Activated CD4-positive, alpha-beta T cell treated with anti-CD3 and anti-CD28 coated beads, Interleukin-2, amount 10 ng/mL, durations not matched to agents 24 days and 14 days (primary cell): ENCODE results near the gene TMX4. TPM values are rescaled to one million over a fixed set of nuclear protein-coding genes. Genes with fewer than 3 reads are reported as not detected.

Source experiments
- DNase-seq: peaks from one replicate; pipeline ENCODE4 v3.0.0; 2022
- H3K27ac Mint-ChIP-seq: one replicate; pipeline ENCODE4 v1.8.0; 2022; ENCODE audit warnings: mild to moderate bottlenecking, mixed read lengths
- H3K27me3 Mint-ChIP-seq: one replicate; pipeline ENCODE4 v1.8.0; 2022; ENCODE audit warnings: mixed read lengths
- H3K36me3 Mint-ChIP-seq: one replicate; pipeline ENCODE4 v1.8.0; 2022; ENCODE audit warnings: low read depth, mild to moderate bottlenecking, mixed read lengths
- H3K4me1 Mint-ChIP-seq: one replicate; pipeline ENCODE4 v1.8.0; 2021; ENCODE audit warnings: mixed read lengths
- H3K4me3 Mint-ChIP-seq: one replicate; pipeline ENCODE4 v1.8.0; 2022; ENCODE audit warnings: mild to moderate bottlenecking, moderate library complexity, mixed read lengths
- H3K9me3 Mint-ChIP-seq: one replicate; pipeline ENCODE4 v1.8.0; 2021; ENCODE audit warnings: mixed read lengths
- intact Hi-C: fragments of 100-400 bp; cut with micrococcal nuclease; formaldehyde crosslinking; loops from one replicate; pipeline ENCODE4 v1.15.1; 2023
- total RNA-seq: library from RNA; stranded (reverse); gene quantifications from 2 replicates; pipeline ENCODE4 v1.2.3, GENCODE V29; 2022

TMX4 gene
- total RNA-seq, 1 donor from 2014 or later = 27.2 TPM

DNA sequence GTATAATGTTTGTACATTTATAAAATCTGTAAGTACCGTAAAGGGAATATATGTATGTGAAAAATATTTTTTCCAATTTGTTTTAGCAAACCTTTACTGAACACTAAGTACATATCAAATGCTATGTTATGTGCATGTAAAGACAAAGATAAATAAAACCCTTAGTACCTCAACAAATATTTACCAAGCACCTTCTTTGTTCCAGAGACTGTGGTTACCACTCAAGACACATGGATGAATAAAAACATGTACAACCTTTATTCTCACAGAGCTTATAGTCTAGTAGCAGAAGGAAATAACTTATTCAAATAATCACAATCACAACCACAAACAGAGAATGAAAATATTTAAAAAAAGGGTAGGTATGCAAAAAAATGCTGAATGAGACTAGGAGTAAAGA is 17.5 kb downstream of the TMX4 start:
- Mint-ChIP-seq H3K27me3 (no peaks in the 10 kb centered on the region), H3K4me3 (no peak overlapping the region), H3K9me3 (no peaks in the 10 kb centered on the region), H3K36me3 (peaks cover 16% of the 10 kb centered on the region), H3K4me1 (no peaks in the 10 kb centered on the region), H3K27ac (no peak overlapping the region)
- intact Hi-C loops = no loop called here
- no peak for DNase-seq

DNA sequence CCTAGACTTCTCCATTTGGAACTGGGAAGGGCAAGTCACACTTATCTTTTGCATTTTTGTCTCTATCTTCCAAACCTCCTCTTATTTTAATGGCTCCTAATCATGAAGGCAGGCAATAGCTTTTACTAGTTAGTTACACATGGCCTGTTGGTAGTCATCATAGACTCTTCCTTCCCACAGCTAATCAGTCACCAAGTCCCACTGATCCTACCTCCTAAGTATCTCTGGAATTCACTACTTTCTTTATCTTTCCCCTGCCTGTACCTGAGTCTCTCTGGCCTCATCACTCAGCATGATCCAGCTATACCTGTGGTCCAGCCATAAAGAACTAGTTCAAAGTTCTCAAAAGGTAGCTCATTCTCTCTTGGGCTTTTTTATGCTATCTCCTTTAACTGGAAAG is 18.8 kb downstream of the TMX4 start:
- H3K9me3 Mint-ChIP-seq = no peaks in the 10 kb centered on the region
- no peak for DNase-seq
- H3K36me3 Mint-ChIP-seq = peaks cover 16% of the 10 kb centered on the region
- intact Hi-C loops = no loop called here
- no peak overlapping the region for H3K4me3 Mint-ChIP-seq
- H3K4me1 Mint-ChIP-seq = no peaks in the 10 kb centered on the region
- no peak overlapping the region for H3K27ac Mint-ChIP-seq
- H3K27me3 Mint-ChIP-seq = no peaks in the 10 kb centered on the region

- no peak overlapping the region for H3K4me3 Mint-ChIP-seq
- peaks cover 10% of the 10 kb centered on the region for H3K9me3 Mint-ChIP-seq
- no peaks in the 10 kb centered on the region for H3K27me3 Mint-ChIP-seq
- peaks cover 37% of the 10 kb centered on the region for H3K36me3 Mint-ChIP-seq
- intact Hi-C loops = loop anchor here (2.0 kb wide), 1 partner anchor 22 kb away; the partner anchor contains the start of gene TMX4
- H3K4me1 Mint-ChIP-seq = no peaks in the 10 kb centered on the region
- no peak for DNase-seq
- no peak overlapping the region for H3K27ac Mint-ChIP-seq
Measured at GRCh38 chr20:7996898-7997297, 22.7 kb downstream of the TMX4 start.

DNA sequence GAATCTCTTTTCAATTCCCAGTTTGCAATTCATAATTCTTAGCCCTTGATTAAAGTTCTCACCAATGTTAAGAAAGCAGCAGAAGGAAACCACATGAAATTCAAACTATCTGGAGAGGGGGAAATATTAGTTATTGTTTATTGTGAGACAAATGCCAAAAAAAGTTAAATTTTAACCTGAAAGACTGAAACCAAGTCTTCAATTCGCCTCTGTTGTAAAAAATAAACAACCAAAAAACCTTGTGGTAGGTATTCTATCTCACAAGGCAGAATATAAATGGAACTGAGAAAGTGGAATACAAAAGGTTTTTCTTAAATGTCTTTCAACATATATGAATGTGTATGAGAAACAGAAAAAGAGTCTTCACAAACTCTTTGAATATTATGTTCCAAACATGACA is 24.8 kb downstream of the TMX4 start:
- Mint-ChIP-seq H3K27ac (no peak overlapping the region), H3K4me1 (no peaks in the 10 kb centered on the region), H3K36me3 (peaks cover 26% of the 10 kb centered on the region), H3K4me3 (no peak overlapping the region), H3K27me3 (no peaks in the 10 kb centered on the region), H3K9me3 (peaks cover 10% of the 10 kb centered on the region)
- DNase-seq = no peak
- intact Hi-C loops = no loop called here

- H3K27ac Mint-ChIP-seq = no peak overlapping the region
- DNase-seq = no peak
- peaks cover 26% of the 10 kb centered on the region for H3K36me3 Mint-ChIP-seq
- no peaks in the 10 kb centered on the region for H3K4me1 Mint-ChIP-seq
- intact Hi-C loops = no loop called here
- no peak overlapping the region for H3K4me3 Mint-ChIP-seq
- H3K9me3 Mint-ChIP-seq = peaks cover 10% of the 10 kb centered on the region
- no peaks in the 10 kb centered on the region for H3K27me3 Mint-ChIP-seq
Measured at GRCh38 chr20:7993703-7994102, 25.9 kb downstream of the TMX4 start.

DNA sequence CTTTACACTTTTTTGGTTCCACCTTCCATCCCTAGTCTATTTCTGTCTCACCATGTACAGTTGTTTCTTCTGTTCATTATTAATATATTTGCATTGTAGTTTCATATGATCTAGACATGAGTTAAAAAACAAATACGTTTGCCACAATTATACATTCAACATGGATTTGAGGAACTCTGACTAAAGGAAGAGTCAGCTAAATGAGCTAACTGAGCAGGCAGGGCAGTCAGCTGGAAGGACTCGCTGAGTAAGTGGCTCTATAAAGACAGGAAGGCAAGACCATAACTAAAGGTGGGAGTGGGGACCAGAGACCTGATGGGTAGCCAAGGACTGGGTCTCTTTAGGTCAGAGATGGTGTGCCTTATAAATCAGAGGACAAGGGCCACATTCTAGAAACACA is 26.3 kb downstream of the TMX4 start:
- Mint-ChIP-seq H3K4me3 (no peak overlapping the region), H3K4me1 (no peaks in the 10 kb centered on the region), H3K9me3 (peaks cover 10% of the 10 kb centered on the region), H3K27me3 (no peaks in the 10 kb centered on the region), H3K27ac (no peak overlapping the region), H3K36me3 (peaks cover 26% of the 10 kb centered on the region)
- intact Hi-C loops = no loop called here
- no peak for DNase-seq

- peaks cover 10% of the 10 kb centered on the region for H3K9me3 Mint-ChIP-seq
- no peak overlapping the region for H3K4me3 Mint-ChIP-seq
- H3K27me3 Mint-ChIP-seq = no peaks in the 10 kb centered on the region
- no peak for DNase-seq
- H3K36me3 Mint-ChIP-seq = peaks cover 23% of the 10 kb centered on the region
- no peaks in the 10 kb centered on the region for H3K4me1 Mint-ChIP-seq
- H3K27ac Mint-ChIP-seq = no peak overlapping the region
- intact Hi-C loops = no loop called here
Measured at GRCh38 chr20:7990385-7990784, 29.2 kb downstream of the TMX4 start.

- Mint-ChIP-seq H3K36me3 (peaks cover 14% of the 10 kb centered on the region), H3K9me3 (peaks cover 7% of the 10 kb centered on the region), H3K27me3 (no peaks in the 10 kb centered on the region), H3K27ac (no peak overlapping the region), H3K4me1 (no peaks in the 10 kb centered on the region), H3K4me3 (no peak overlapping the region)
- no peak for DNase-seq
- intact Hi-C loops = no loop called here
Measured at GRCh38 chr20:7989379-7989778, 30.2 kb downstream of the TMX4 start.

DNA sequence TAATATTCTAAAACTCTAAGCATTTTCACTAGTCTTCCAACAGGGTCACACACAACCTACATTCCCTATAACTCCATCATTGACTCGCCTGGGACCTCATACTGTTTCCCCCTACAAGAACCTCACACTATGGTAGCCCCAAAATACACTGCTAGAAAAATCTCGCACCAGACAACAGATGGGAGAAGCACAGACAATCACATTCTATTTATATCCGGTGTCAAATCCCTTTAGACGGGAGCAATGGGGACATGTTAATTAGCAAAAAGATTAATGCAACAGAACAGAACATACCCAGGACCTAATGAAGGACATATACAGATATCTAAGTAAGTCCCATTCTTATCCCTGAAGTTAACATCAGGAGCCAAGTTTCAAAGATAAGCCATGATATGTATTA is 33.6 kb downstream of the TMX4 start:
- DNase-seq = no peak
- no peaks in the 10 kb centered on the region for H3K27me3 Mint-ChIP-seq
- H3K4me1 Mint-ChIP-seq = peaks cover 1% of the 10 kb centered on the region
- H3K4me3 Mint-ChIP-seq = no peak overlapping the region
- H3K9me3 Mint-ChIP-seq = no peaks in the 10 kb centered on the region
- H3K36me3 Mint-ChIP-seq = peaks cover 9% of the 10 kb centered on the region
- no peak overlapping the region for H3K27ac Mint-ChIP-seq
- intact Hi-C loops = no loop called here

DNA sequence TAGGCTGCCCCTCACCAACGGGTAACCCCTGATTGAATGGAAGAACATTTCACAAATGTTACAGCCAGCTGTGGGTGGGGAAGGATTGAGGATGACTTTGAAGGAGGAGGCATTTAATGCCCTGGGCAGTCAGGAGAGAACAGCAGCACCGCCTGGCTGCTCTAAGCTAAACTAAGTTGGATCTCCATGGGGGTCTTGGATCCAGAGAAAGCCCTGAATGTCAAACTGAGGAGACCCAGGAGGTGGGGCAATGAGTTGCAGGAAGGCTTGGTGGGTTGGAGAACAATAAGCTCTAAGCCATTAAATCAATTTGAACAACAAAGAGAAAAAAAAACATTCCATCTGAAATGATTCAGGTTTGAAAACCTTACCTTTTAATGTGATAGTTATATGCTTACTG is 35.4 kb downstream of the TMX4 start:
- H3K27me3 Mint-ChIP-seq = no peaks in the 10 kb centered on the region
- no peak overlapping the region for H3K4me3 Mint-ChIP-seq
- H3K4me1 Mint-ChIP-seq = peaks cover 9% of the 10 kb centered on the region
- DNase-seq = no peak
- peaks cover 12% of the 10 kb centered on the region for H3K36me3 Mint-ChIP-seq
- intact Hi-C loops = no loop called here
- no peaks in the 10 kb centered on the region for H3K9me3 Mint-ChIP-seq
- no peak overlapping the region for H3K27ac Mint-ChIP-seq

DNA sequence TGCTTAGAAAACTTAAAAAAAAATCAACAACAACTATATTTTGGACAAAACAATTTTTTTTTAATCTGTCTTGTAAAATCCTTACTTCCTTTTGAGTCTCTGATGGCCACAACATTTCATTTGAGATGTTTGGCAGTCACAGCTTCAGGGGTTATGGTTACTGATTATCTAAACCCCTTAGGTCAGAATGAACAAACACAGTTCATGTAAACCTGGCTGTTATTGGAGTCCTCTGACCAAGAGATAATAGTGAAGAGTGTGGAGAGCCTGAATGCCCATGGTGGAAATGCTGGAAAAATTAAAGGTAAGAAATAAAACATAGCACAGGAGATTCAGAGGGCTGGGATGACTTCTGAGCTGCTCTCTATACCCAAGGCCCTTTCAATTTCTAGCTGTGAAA is 38.2 kb downstream of the TMX4 start:
- DNase-seq = no peak
- no peaks in the 10 kb centered on the region for H3K27me3 Mint-ChIP-seq
- H3K36me3 Mint-ChIP-seq = peaks cover 11% of the 10 kb centered on the region
- no peak overlapping the region for H3K27ac Mint-ChIP-seq
- intact Hi-C loops = loop anchor here (2.0 kb wide), 1 partner anchor 33 kb away; no protein-coding TSS in a partner anchor
- no peaks in the 10 kb centered on the region for H3K9me3 Mint-ChIP-seq
- H3K4me1 Mint-ChIP-seq = peaks cover 9% of the 10 kb centered on the region
- H3K4me3 Mint-ChIP-seq = no peak overlapping the region

- no peaks in the 10 kb centered on the region for H3K9me3 Mint-ChIP-seq
- intact Hi-C loops = loop anchor here (2.0 kb wide), 1 partner anchor 34 kb away; no protein-coding TSS in a partner anchor
- peaks cover 9% of the 10 kb centered on the region for H3K4me1 Mint-ChIP-seq
- no peak overlapping the region for H3K27ac Mint-ChIP-seq
- DNase-seq = no peak
- H3K4me3 Mint-ChIP-seq = no peak overlapping the region
- no peaks in the 10 kb centered on the region for H3K27me3 Mint-ChIP-seq
- peaks cover 11% of the 10 kb centered on the region for H3K36me3 Mint-ChIP-seq
Measured at GRCh38 chr20:7980332-7981046, 39.1 kb downstream of the TMX4 start.

DNA sequence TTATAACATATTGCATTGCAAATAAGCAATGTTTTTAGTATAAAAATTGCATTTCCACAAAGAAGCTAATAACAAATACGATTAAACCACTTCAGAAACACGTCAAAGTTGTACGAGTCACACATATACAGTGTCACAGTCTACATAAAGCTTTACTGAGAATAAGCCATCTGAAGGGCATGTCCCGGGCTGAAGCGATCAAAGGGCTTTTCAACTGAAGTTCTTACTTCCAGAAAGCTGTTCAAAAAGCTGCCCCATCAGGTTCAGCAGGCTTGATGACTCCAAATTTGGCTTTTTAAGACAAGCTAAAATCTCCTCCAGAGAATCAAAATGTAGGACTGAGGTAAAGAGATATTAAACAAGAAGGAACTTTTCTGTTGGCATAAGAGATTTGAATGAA is 41.9 kb downstream of the TMX4 start:
- H3K4me1 Mint-ChIP-seq = peaks cover 9% of the 10 kb centered on the region
- intact Hi-C loops = no loop called here
- H3K36me3 Mint-ChIP-seq = peaks cover 11% of the 10 kb centered on the region
- no peaks in the 10 kb centered on the region for H3K27me3 Mint-ChIP-seq
- no peak for DNase-seq
- no peak overlapping the region for H3K27ac Mint-ChIP-seq
- no peak overlapping the region for H3K4me3 Mint-ChIP-seq
- no peaks in the 10 kb centered on the region for H3K9me3 Mint-ChIP-seq

DNA sequence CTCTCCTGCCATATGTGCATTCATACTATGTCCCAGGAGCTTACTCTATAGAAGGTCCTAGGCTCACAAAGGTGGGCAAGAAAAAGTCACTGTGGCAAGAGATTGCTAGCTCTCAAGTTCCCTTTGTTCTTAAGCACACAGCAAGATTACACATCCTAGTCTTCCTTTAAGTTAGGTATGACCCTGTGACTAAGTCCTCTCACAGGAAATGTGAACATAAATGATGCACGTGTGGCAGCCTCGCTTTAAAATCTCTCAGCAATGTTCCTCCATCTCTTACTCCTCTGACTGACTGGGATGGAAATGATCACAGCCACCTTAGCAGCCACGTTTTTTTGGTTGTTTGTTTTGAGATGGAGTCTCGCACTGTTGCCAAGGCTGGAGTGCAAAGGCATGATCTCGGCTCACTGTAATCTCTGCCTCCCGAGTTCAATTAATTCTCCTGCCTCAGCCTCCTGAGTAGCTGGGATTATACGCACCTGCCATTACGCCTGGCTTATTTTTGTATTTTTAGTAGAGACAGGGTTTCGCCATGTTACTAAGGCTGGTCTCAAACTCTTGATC is 43.6 kb downstream of the TMX4 start:
- no peak overlapping the region for H3K27ac Mint-ChIP-seq
- no peaks in the 10 kb centered on the region for H3K9me3 Mint-ChIP-seq
- peaks cover 5% of the 10 kb centered on the region for H3K36me3 Mint-ChIP-seq
- H3K4me1 Mint-ChIP-seq = peaks cover 8% of the 10 kb centered on the region
- H3K27me3 Mint-ChIP-seq = peaks cover 4% of the 10 kb centered on the region
- intact Hi-C loops = no loop called here
- no peak overlapping the region for H3K4me3 Mint-ChIP-seq
- no peak for DNase-seq
